Fibroblast of skin of abdomen (primary cell): ENCODE data around the gene NEDD8.

Experiments
- DNase-seq: peaks from one replicate; pipeline ENCODE4 v3.0.0-alpha.2; 2013

NEDD8 gene

GRCh38 chr14:24195186-24196070, 36.7 kb downstream of the NEDD8 start, which contains the start of gene TM9SF1:
TSS of gene TM9SF1 (minus strand) at chr14:24195441. CDS start at chr14:24195019, 422 bp downstream.
- DNase-seq = peak; percentile 87

GRCh38 chr14:24194873-24195185, 37.3 kb downstream of the NEDD8 start:
- no peak for DNase-seq

GRCh38 chr14:24194186-24194872, 37.8 kb downstream of the NEDD8 start:
- no peak for DNase-seq

- no peak for DNase-seq
Observed at GRCh38 chr14:24192933-24193332, 39.2 kb downstream of the NEDD8 start.

GRCh38 chr14:24190416-24190815, 41.8 kb downstream of the NEDD8 start:
- DNase-seq = no peak

GRCh38 chr14:24189460-24189859, 42.7 kb downstream of the NEDD8 start:
- DNase-seq = no peak

GRCh38 chr14:24189059-24189375, 43.1 kb downstream of the NEDD8 start:
- DNase-seq = no peak

- peak; percentile 98 for DNase-seq
Observed at GRCh38 chr14:24188251-24189058, 43.7 kb downstream of the NEDD8 start, which contains the start of gene IPO4. TSS of gene IPO4 (minus strand) at chr14:24188816. CDS start at chr14:24188787, 29 bp downstream.

- DNase-seq = no peak
Observed at GRCh38 chr14:24187539-24187915, 44.6 kb downstream of the NEDD8 start.

GRCh38 chr14:24186831-24187538, 45.2 kb downstream of the NEDD8 start:
- DNase-seq = no peak

- DNase-seq = no peak
Observed at GRCh38 chr14:24185741-24186140, 46.4 kb downstream of the NEDD8 start.

GRCh38 chr14:24185026-24185425, 47.1 kb downstream of the NEDD8 start:
- DNase-seq = no peak

GRCh38 chr14:24184104-24184970, 47.8 kb downstream of the NEDD8 start:
- no peak for DNase-seq

GRCh38 chr14:24183014-24183481, 49.1 kb downstream of the NEDD8 start:
- DNase-seq = no peak

- DNase-seq = no peak
Observed at GRCh38 chr14:24182110-24182882, 49.9 kb downstream of the NEDD8 start.

GRCh38 chr14:24181371-24182077, 50.6 kb downstream of the NEDD8 start:
- DNase-seq = no peak

GRCh38 chr14:24179961-24180796, 52.0 kb downstream of the NEDD8 start:
- DNase-seq = peak; percentile 59

GRCh38 chr14:24179294-24179960, 52.7 kb downstream of the NEDD8 start:
- DNase-seq = no peak
